Common myeloid progenitor, CD34-positive (primary cell): ENCODE data around the gene NTM.

Experiments
- CTCF ChIA-PET: fragments of 350-600 bp; sonication (Branson Sonifier 250); formaldehyde crosslinking; loops from one replicate; lab custom pipeline; 2021; ENCODE audit warnings: antibody characterized with exemption; lab: Charles Lee
- POLR2A ChIA-PET: fragments of 350-600 bp; sonication (Branson Sonifier 250); formaldehyde crosslinking; loops from one replicate; lab custom pipeline; 2021; ENCODE audit warnings: antibody characterized with exemption; lab: Charles Lee
- DNase-seq, 3 donors: peaks; one replicate each; pipeline versions ENCODE4 v3.0.0 to v3.0.0-alpha.2; 2013
- H3K27ac ChIP-seq, 2 experiments: 1 replicate in 1 of 2; 2 replicates in 1 of 2; pipeline ENCODE4 v1.7.0; 2013; ENCODE audit warnings: inconsistent platforms in 2 of 2, low read length in 2 of 2, mild to moderate bottlenecking in 2 of 2, low read depth in 1 of 2, moderate library complexity in 1 of 2; ENCODE audit not compliant: severe bottlenecking in 2 of 2, insufficient read depth in 1 of 2, poor library complexity in 1 of 2
- H3K27me3 ChIP-seq, 5 experiments: replicated peaks in 2 of 5; 1 replicate in 3 of 5; 2 replicates in 2 of 5; pipeline versions ENCODE4 v1.6.1 to v1.7.0; 2013; ENCODE audit warnings: low read length in 4 of 5, mild to moderate bottlenecking in 2 of 5, moderate library complexity in 2 of 5, inconsistent platforms in 1 of 5; ENCODE audit not compliant: insufficient read depth in 5 of 5, control insufficient read depth in 4 of 5
- H3K36me3 ChIP-seq, 4 experiments: 1 replicate in 2 of 4; 2 replicates in 2 of 4; pipeline versions ENCODE4 v1.6.1 to v1.7.0; 2013; ENCODE audit warnings: low read length in 3 of 4, control low read depth in 1 of 4, mild to moderate bottlenecking in 1 of 4; ENCODE audit not compliant: control insufficient read depth in 4 of 4, insufficient read depth in 4 of 4
- H3K4me1 ChIP-seq, 4 experiments: 1 replicate in 3 of 4; 2 replicates in 1 of 4; pipeline versions ENCODE4 v1.6.1 to v1.7.1; 2013; ENCODE audit warnings: low read length in 3 of 4, mild to moderate bottlenecking in 3 of 4, control low read depth in 1 of 4, inconsistent platforms in 1 of 4, moderate library complexity in 1 of 4; ENCODE audit not compliant: control insufficient read depth in 4 of 4, insufficient read depth in 4 of 4; ENCODE audit errors: control extremely low read depth in 1 of 4
- H3K4me3 ChIP-seq, 7 experiments: 1 replicate in 4 of 7; 2 replicates in 3 of 7; pipeline versions ENCODE4 v1.5.1 to v1.7.0; 2013; ENCODE audit warnings: mild to moderate bottlenecking in 7 of 7, low read length in 6 of 7, moderate library complexity in 6 of 7, inconsistent platforms in 2 of 7, low read depth in 2 of 7, control low read depth in 1 of 7; ENCODE audit not compliant: insufficient read depth in 4 of 7, control insufficient read depth in 1 of 7; ENCODE audit errors: extremely low read depth in 1 of 7
- H3K9me3 ChIP-seq, 5 experiments: 1 replicate in 4 of 5; 2 replicates in 1 of 5; pipeline versions ENCODE4 v1.6.1 to v1.7.1; 2013; ENCODE audit warnings: low read length in 4 of 5, mild to moderate bottlenecking in 2 of 5, inconsistent platforms in 1 of 5, low read depth in 1 of 5, moderate library complexity in 1 of 5; ENCODE audit not compliant: control insufficient read depth in 4 of 5, insufficient read depth in 2 of 5; ENCODE audit errors: control extremely low read depth in 1 of 5
- WGBS: methylation state at CpG from one replicate; pipeline ENCODE4 v1.1.5; 2013; ENCODE audit not compliant: insufficient coverage; 5-methylcytosine and 5-hydroxymethylcytosine counted together

Gene NTM

DNA sequence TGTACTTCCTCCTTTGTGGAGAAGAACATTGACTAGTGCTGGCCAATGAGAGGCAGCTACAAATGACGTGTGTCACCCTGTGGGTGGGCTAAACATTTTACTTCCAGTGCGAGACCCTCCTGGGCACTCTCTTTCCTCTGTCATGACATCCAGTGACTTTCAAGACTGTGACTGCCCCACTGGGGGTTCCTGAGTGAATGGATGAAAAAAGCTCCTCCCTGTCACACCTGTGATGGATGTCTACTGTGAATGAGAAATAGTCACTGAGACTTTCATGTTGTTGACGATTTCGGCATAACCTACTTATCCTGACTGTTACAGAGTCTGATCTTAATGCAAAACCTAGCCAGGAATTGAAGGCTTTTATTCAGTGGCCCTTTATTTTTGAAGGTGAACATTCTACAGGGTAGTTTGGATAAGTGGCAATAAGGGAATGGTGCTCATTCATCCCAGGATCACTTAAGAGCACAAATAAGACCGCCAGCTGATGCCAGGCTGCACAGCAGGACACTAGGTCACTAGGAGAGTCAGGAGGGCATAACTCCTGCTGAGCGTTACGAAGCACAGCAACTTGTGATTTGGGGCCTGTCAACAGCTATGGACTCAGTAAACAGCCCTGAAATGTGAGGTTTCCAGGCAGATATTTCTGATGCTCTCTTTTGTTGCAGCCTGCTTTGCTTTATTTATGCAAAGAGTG lies 636.6 kb downstream of the NTM start:
- Histone ChIP-seq H3K4me1 (peaks cover 0 to 6% (median 0%) of the 10 kb centered on the region in 4 experiments), H3K27me3 (peaks cover 0 to 17% (median 0%) of the 10 kb centered on the region in 5 experiments), H3K36me3 (no peaks in the 10 kb centered on the region), H3K27ac (no peak overlapping the region), H3K9me3 (peaks cover 0 to 2% (median 0%) of the 10 kb centered on the region in 5 experiments), H3K4me3 (no peak overlapping the region)
- POLR2A ChIA-PET: no interaction called here
- 93% methylated on average over 7 of the region's 7 CpGs for WGBS
- CTCF ChIA-PET: interaction anchor here (0.6 kb wide), 1 partner anchor 21 kb away, joined by 3 read pairs; no protein-coding TSS in a partner anchor
- no peak for DNase-seq

DNA sequence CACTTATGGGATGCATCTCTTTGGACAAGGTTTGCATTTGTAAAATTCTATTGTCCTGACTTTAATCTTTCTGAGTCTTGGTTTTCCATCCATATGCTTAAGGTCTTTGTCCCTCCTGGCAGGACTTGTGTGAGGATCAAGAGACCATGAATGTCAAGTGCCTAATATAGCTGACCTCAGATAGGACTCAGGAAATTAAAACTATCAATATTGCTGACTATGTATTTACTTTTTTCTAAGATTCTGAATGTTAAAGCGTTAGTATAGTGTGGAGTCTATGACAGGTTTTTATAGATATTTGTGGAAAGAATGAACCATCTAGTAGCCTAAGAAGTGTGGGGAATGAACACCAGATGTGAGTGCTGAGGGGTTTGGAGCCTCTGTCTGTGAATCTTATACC lies 637.8 kb downstream of the NTM start:
- no CpG with 5 or more reads among the region's 1 CpG for WGBS

DNA sequence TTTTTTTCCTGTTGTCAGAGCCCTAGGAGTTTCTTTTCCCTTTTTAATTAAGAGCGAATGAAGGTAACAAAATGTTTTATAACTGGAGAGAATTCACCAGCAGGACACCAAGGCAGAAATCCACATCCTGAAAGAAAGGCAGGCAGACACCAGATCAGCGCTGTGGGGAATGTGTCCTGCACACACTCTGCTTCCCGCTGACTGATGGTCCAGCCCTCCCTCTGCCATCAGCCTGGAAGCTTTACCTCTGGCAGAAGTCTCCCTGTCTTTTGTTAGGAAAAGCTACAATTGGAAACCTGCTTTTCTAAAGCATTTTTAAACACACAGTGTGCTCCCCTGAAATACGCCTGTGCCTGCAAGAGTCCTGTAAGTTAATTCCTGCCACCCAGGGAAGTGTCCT lies 638.5 kb downstream of the NTM start:
- no peaks in the 10 kb centered on the region for H3K36me3 ChIP-seq
- no peak overlapping the region for H3K27ac ChIP-seq
- H3K9me3 ChIP-seq: no peaks in the 10 kb centered on the region
- H3K4me1 ChIP-seq: peaks cover 0 to 6% (median 0%) of the 10 kb centered on the region in 4 experiments
- WGBS: 65% methylated on average over 3 of the region's 4 CpGs
- DNase-seq: no peak
- peaks cover 0 to 17% (median 0%) of the 10 kb centered on the region in 5 experiments for H3K27me3 ChIP-seq
- H3K4me3 ChIP-seq: no peak overlapping the region
- ChIA-PET POLR2A (no interaction called here), CTCF (no interaction called here)

More for the DNA sequence above, 637.8 kb downstream of the NTM start:
- peaks cover 0 to 6% (median 0%) of the 10 kb centered on the region in 4 experiments for H3K4me1 ChIP-seq
- CTCF ChIA-PET: no interaction called here
- no peaks in the 10 kb centered on the region for H3K9me3 ChIP-seq
- POLR2A ChIA-PET: no interaction called here
- H3K27ac ChIP-seq: no peak overlapping the region
- H3K27me3 ChIP-seq: peaks cover 0 to 17% (median 0%) of the 10 kb centered on the region in 5 experiments
- no peak overlapping the region for H3K4me3 ChIP-seq
- H3K36me3 ChIP-seq: no peaks in the 10 kb centered on the region
- DNase-seq: no peak

DNA sequence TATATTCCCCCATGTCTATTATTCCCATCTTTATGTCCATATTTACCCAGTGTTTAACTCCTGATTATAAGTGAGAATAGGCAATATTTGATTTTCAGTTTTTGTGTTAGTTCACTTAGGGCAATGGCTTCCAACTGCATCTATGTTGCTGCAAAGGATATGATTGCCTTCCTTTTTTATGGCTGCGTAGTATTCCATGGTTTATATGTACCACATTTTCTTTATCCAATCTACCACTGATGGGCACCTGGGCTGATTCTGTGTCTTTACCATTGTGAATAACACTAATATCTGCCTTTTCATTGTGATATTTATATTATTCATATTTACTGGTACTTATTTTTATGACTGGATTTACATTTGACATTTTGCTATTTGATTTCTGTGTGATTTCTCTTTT lies 649.6 kb downstream of the NTM start:
- Histone ChIP-seq H3K9me3 (no peaks in the 10 kb centered on the region), H3K4me3 (no peak overlapping the region), H3K4me1 (no peaks in the 10 kb centered on the region), H3K36me3 (no peaks in the 10 kb centered on the region), H3K27me3 (peaks cover 0 to 3% (median 2%) of the 10 kb centered on the region in 5 experiments), H3K27ac (no peak overlapping the region)
- DNase-seq: no peak
- WGBS: no CpG with 5 or more reads among the region's 1 CpG
- ChIA-PET POLR2A (no interaction called here), CTCF (no interaction called here)

DNA sequence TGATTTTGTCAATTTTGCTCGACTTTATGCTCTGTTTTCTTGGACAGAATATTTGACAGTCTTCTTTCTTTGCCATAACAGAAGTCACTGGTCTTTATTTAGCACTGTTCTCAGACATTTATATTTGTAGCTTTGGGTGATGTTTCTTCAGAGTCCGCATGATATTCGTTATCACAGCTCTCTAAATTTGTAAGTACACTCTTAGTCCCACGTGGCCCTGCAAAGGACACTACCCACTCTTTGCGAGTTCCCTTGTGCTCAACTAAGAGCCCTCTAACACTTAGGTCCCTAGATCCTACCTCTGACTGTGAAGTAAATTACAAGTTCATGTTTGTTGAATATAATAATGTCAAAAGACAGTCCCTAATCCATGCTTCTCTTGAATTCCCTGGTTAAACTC lies 651.9 kb downstream of the NTM start:
- no peaks in the 10 kb centered on the region for H3K36me3 ChIP-seq
- CTCF ChIA-PET: interaction anchor here (0.8 kb wide), 1 partner anchor 101 kb away, joined by 3 read pairs; no protein-coding TSS in a partner anchor
- WGBS: 100% methylated on average over 2 of the region's 5 CpGs

DNA sequence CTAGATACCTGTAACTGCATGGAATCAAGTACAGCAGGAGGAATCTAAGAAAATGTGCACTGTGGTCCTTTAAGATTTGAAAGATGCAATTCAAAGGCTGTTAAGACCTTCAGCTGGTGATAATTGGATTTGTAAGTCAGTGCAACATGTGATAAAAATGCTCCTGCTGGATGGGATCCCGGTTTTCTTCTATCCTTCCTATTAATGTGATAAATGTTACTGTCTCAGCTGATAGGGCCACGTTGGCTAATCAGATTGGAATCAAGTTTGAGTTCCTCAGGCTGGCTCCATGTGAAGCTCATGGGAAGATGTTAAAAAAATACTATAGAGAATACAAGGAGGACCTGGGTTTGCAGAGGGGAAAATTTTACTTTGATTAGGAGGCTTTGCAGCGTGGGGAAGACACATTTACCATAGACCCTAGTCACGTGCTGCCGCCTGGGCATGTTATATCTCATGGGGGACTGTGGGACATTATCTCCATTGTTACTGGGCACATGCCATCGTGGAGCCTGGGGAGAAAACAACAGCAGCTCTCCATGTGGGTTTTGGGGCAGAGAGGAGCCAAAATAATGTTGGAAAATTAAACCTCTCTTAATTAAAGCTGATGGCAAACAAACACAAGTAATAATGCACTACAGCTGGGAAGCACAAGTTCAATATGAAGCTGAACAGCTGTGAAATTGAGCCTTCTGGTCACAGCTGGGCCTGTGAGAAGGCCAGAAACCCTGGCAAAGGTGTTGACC lies 652.5 kb downstream of the NTM start:
- Histone ChIP-seq H3K36me3 (no peaks in the 10 kb centered on the region), H3K4me3 (no peak overlapping the region), H3K27ac (no peak overlapping the region), H3K27me3 (peaks cover 0 to 3% (median 2%) of the 10 kb centered on the region in 5 experiments), H3K4me1 (no peaks in the 10 kb centered on the region), H3K9me3 (no peaks in the 10 kb centered on the region)
- DNase-seq: no peak
- ChIA-PET CTCF (interaction anchor here (0.9 kb wide), 1 partner anchor 10 kb away, joined by 3 read pairs; no protein-coding TSS in a partner anchor), POLR2A (no interaction called here)
- 89% methylated on average over 3 of the region's 6 CpGs for WGBS

More for the DNA sequence above, 651.9 kb downstream of the NTM start:
- no peaks in the 10 kb centered on the region for H3K9me3 ChIP-seq
- no peak overlapping the region for H3K4me3 ChIP-seq
- POLR2A ChIA-PET: no interaction called here
- H3K27me3 ChIP-seq: peaks cover 0 to 3% (median 2%) of the 10 kb centered on the region in 5 experiments
- no peaks in the 10 kb centered on the region for H3K4me1 ChIP-seq
- H3K27ac ChIP-seq: no peak overlapping the region
- DNase-seq: no peak
